Gastrocnemius medialis (tissue), 4 donors: ENCODE measurements around the gene JAM3.

Experiments
- POLR2A ChIP-seq, 2 donors: fragments of 450-650 bp; IDR thresholded peaks; one replicate each; pipeline ENCODE4 v1.6.1; 2017; ENCODE audit warnings: antibody characterized with exemption in 2 of 2, mild to moderate bottlenecking in 2 of 2, moderate library complexity in 2 of 2
- TF ChIP-seq, protein P1 (sequence below), 5 experiments: fragments of 450-650 bp in 3 of 5; fragments of 200-600 bp in 2 of 5; sonication (generic) in 2 of 5; IDR thresholded peaks in 4 of 5; conservative IDR thresholded peaks in 1 of 5; 1 replicate in 4 of 5; 2 replicates in 1 of 5; pipeline ENCODE4 v1.5.1; 2016 to 2019; ENCODE audit warnings: antibody characterized with exemption in 5 of 5, mild to moderate bottlenecking in 3 of 5, moderate library complexity in 3 of 5

DNA sequence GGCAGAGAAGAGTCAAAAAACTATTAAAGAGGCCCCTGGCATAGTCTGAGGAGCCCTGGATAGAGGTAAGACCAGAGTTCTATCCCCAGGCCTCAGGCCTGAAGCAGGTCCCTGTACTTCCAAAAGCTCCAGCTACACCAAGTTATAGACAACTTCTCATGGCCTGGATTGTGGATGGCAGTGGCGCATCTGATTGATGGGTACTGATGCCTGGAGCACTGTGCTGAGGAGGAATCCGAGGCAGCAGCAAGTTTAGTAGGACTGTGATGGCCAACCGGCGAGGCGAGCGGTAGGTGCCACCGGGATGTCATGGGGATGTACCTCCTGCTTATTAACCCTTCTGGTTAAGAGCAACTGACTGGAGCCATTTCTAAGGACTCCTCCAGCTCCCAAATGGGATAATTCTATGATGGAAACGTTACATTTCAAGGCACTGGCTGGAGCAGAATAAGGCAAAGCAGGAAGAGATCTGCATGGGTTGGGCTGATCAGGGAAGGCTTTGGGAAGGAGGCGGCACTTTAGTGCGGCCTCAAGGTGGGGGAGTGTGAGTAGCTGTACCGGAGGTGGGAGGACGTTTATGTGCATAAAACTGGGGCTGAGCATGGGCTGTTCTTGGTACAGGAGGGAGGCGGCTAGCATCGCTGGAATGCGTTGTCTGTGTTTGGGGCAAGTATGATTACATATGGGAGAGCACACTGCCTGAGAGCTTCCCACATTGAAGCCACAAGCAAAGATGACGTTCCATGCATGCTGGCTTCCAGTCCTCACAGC, 24.2 kb upstream of the JAM3 start:
- TF ChIP-seq, protein P1, sequence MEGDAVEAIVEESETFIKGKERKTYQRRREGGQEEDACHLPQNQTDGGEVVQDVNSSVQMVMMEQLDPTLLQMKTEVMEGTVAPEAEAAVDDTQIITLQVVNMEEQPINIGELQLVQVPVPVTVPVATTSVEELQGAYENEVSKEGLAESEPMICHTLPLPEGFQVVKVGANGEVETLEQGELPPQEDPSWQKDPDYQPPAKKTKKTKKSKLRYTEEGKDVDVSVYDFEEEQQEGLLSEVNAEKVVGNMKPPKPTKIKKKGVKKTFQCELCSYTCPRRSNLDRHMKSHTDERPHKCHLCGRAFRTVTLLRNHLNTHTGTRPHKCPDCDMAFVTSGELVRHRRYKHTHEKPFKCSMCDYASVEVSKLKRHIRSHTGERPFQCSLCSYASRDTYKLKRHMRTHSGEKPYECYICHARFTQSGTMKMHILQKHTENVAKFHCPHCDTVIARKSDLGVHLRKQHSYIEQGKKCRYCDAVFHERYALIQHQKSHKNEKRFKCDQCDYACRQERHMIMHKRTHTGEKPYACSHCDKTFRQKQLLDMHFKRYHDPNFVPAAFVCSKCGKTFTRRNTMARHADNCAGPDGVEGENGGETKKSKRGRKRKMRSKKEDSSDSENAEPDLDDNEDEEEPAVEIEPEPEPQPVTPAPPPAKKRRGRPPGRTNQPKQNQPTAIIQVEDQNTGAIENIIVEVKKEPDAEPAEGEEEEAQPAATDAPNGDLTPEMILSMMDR (IDR thresholded peaks at IDR 0.05 in 4 of 5, conservative IDR thresholded peaks at IDR 0.05 in 1 of 5) = no peak
- no peak for TF ChIP-seq POLR2A (IDR thresholded peaks at IDR 0.05)
